ENCODE data around the gene AKAP11. TPM values are rescaled to one million over a fixed set of nuclear protein-coding genes. Genes with fewer than 3 reads are reported as not detected.

The AKAP11 gene
- total RNA-seq, 1 donor: 55.9 TPM

DNA sequence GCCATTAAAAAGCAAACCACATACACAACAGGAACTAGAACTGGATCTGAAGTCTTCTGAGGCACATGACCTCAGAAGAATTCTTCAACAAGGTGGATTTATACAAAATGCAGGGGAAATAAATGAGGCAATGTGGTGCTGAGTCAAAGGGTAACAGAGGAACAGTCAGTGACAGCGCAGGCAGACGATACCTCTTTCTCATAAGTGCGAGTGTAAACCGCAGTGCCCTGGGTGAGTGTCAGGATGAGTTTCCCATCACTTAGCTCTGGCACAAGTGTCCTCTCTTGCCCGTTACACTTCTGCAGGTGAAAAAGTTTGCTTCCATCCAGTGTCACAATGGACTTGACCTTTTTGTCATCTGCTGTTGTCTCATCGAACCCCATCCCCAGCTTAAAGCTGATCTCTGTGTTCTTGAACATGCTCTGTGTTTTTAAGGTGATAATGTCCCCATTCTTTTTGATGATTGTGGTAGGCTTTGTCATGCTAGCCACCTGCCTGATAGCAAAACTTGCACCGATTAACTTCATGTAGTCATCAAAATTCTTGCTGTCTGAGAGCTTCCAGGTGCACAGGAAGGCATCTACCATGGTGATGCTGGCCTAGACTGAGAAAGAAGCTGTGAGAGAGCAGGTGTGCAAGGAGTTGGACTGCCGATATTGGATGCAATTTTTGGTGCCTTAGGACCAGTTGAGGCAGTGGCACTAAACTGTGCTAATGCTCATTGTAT lies 97.3 kb downstream of the AKAP11 start:
- DNase-seq (ENCODE audit: low read depth): no peak
- H3K4me3 ChIP-seq (ENCODE audit: low read depth, low read length): no peak overlapping the region
- no peak for TF ChIP-seq CTCF (IDR thresholded peaks at IDR 0.05; ENCODE audit: insufficient read depth, low read length)

- H3K4me3 ChIP-seq (ENCODE audit: low read depth, low read length): no peak overlapping the region
- no peak for TF ChIP-seq CTCF (IDR thresholded peaks at IDR 0.05; ENCODE audit: insufficient read depth, low read length)
- DNase-seq (ENCODE audit: low read depth): no peak
These were observed 98.3 kb downstream of the AKAP11 start for GRCh38 chr13:42370229-42370628.

Other genes with a start within 250 kb of the AKAP11 start
- 17.1 and 26.3 TPM in 2 replicates for gene DGKH, start 223.5 kb upstream of the AKAP11 start, total RNA-seq (ENCODE audit: low replicate concordance)

All from fibroblast of the aortic adventitia (primary cell).